Dedifferentiated amniotic fluid mesenchymal stem cell (primary cell): ENCODE data around the gene GRIK4.

Experiments used
- DNase-seq: peaks from one replicate; pipeline ENCODE4 v3.0.0-alpha.2; 2016; ENCODE audit errors: extremely low spot score

GRIK4 gene

GRCh38 chr11:120635136-120635810 lies 123.7 kb downstream of the GRIK4 start:
- no peak for DNase-seq

- DNase-seq: no peak
Measured at GRCh38 chr11:120637131-120637530, 125.6 kb downstream of the GRIK4 start.

- DNase-seq: no peak
Measured at GRCh38 chr11:120642196-120642894, 130.8 kb downstream of the GRIK4 start.

DNA sequence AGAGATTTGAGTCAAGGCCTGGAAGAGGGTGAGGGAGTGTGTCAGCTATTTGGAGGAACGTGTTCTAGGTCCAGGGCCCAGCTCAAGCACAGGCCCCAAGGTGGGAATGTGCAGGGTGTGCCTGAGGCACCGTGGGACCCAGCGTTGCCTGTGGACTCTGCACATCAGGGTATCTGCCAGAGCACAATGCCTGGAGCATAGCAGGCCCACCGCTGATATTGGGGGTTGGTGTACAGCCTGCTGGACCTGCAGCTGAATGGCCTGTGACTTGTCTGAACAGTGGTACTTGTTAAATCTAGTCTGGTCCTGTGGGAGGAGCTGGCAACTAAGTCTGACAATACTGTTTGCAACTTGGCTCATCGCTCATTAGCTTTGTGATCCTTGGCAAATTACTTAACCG lies 131.7 kb downstream of the GRIK4 start:
- no peak for DNase-seq

DNA sequence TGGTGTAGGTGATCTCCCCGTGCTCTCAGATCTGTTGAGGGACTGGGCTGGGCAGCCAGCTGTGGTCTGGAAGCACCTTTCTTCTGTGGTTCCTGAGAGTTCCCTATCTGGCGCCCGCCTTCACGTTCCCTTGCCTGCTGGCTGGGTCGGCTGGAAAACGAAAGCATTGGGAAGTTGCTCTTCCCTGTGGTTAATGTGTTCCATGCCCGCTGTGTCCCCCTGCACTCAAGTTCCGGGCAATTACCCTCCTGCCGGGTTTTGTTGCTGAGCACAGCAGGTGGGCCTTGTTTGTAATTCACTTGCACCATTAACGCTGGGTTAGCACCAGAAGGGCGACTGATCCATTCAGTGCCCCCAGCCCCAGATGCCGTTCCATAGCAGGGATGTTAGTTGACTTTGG lies 134.1 kb downstream of the GRIK4 start:
- DNase-seq: no peak

DNA sequence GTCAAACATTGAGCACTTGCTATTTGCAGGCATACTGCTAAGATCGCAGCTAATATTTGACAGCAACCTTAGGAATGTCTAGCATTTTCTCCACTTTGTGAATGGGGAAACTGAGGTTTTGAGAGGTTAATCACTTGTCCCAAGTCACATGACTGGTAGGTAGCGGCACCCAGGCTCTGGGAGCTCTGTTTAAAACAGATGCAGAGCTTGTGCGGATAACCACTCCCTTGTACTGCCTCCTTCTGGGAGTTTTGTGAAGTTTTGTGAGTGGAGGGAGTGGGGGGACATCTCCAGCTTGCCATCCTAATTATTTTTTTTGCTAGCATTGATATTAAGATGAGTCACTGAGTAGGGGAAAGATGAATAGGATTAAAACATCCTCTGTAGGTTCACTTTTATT lies 134.7 kb downstream of the GRIK4 start:
- DNase-seq: no peak

DNA sequence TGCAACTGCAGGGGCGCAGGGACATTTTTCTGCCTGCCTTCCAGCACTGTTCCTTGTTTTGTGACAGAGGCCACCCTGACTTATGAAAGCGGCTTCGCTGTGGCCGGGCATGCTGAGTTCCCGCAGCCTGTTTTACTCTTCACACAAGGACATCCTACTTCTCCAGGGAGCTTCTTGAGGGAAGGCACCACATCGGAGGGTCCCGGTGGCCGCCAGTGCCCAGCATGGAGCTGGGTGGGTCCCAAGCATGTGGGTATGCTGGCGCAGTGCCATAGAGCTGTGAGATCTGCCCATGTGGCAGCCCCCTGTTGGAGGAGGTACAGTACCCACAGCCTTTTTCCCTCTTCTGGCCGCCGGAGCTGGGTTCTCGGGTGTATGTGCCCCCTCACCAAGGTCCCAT lies 136.1 kb downstream of the GRIK4 start:
- DNase-seq: no peak

- DNase-seq: no peak
Measured at GRCh38 chr11:120648771-120649170, 137.2 kb downstream of the GRIK4 start.

DNA sequence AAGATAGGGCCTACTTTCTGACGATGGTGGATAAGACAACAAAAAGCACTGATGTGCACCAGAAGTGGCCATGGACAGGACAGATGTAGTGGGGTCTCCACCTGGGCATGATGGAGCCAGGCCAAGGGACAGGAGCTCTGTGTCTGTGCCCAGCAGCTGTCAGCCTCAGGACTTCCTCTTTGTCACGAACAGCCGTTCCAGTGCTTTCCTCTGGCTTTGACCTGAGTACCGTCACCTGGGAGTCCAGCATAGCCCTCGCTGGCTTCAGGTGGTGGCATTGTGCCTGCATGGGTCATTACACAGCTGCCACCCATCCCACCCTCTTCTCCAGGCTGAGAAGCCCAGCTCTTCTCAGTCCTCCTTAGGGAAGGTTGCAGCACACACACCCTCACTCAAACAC lies 137.8 kb downstream of the GRIK4 start:
- DNase-seq: no peak

DNA sequence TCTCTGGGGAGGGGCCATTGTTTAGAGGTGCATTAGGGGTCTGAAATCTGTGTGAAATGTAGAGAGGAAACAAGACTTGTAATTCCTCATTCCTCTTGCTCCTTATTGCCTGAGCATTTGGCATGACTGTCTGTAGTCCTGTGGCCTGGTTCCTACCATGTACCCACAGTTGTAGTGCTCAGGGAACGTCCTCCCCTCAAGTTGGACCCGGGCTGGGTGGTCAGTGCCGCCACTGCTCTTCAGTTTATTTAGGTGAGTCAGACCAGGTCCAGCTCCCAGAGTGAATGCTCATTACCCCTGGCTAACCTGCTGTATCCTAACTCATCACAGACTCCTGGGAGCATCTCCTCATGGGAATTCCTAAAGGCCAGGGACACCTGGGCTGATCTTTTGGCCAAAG lies 139.8 kb downstream of the GRIK4 start:
- no peak for DNase-seq

DNA sequence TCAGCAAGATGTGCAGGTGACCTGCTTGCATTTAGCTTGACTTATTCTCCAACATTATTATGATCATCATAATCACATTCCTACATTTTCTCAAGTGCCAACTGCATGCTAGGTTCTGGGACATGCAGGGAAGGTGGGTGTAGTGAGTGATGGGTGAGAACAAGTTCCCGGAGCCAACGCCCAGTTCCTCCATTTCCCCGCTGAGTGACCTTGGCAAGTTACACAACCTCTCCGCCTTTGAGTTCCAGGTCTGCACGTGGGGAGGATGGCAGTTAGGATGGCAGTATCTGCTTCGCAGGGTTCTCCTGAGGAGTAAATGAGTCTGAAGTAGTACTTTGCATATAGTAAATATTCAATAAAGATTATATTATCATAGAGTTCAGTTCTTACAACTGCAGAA lies 140.3 kb downstream of the GRIK4 start:
- DNase-seq: no peak

GRCh38 chr11:120652705-120653335 lies 141.3 kb downstream of the GRIK4 start:
- DNase-seq: no peak

DNA sequence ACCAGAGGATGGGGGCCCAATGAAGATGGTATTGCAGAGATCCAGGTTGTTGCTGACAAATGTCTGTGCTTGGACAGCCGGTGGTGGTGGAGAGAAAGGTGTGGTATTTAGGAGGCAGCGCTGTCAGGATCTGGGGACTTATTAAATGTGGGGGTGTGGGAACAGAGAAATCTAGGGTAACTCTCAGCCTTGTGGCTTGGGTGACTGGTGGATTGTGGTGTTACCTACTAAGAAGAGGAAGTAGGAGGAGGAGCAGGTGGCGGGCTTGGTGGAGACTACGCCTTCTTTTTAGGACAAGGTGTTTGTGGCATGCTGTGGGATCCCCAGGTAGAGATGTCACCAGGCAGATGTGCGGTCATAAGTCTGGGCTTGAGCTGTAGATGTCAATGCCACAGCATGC lies 144.0 kb downstream of the GRIK4 start:
- DNase-seq: no peak

DNA sequence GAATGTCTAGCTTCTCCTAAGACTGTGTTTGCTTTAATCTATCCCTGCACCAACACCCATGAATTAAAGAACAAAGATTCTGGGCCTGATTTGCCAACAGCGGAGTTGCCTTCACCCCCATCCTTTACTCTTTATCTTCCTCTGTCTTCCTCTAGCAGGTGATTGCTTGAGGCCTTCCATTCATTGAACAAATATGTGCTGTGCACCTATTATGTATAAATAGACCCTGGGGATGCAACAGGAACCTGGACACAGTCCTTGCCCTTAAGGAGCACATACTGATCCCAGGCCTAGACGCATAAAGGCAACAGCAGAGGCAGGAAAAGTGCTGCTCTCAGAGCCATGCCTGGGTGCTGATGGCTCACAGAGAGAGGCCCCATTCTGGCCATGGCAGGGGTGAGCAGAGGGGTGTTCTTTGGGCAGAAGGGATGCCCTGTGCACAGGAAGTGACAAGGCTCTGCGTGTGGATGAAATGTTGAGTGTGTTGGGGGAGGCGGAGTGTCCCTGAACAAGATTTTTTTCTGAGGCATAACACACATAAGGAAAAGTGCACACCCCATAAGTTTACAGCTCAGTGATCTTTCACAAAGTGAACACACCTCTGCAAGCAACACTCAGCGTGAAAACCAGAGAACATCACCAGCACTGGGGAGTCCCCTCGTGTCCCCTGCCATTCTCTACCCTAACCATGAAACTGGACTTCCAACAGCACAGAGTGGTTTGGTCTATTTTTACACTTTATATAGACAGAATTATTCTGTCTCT lies 145.9 kb downstream of the GRIK4 start:
- DNase-seq: no peak

- DNase-seq: no peak
Measured at GRCh38 chr11:120658071-120658423, 146.5 kb downstream of the GRIK4 start.

DNA sequence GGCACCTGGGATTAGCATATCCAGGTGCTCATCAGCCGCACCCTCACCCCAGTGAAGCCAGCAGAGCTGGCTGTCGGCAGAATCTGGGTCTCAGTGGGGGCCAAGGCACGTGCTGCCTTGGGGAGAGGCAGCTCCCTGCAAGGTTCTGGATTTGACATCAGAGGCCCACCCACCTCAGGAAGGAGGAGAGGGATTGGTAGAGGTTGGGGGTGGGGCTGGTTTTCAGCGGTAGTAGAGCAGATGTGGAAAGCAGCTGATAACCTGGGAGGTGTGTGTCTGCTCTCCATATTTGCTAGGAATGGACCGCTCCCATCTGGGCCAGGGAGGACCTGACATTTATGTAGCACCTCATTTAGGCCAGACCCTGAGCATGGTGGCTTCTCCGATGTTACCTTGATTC lies 147.5 kb downstream of the GRIK4 start:
- DNase-seq: no peak

GRCh38 chr11:120660024-120660565 lies 148.5 kb downstream of the GRIK4 start:
- DNase-seq: no peak

DNA sequence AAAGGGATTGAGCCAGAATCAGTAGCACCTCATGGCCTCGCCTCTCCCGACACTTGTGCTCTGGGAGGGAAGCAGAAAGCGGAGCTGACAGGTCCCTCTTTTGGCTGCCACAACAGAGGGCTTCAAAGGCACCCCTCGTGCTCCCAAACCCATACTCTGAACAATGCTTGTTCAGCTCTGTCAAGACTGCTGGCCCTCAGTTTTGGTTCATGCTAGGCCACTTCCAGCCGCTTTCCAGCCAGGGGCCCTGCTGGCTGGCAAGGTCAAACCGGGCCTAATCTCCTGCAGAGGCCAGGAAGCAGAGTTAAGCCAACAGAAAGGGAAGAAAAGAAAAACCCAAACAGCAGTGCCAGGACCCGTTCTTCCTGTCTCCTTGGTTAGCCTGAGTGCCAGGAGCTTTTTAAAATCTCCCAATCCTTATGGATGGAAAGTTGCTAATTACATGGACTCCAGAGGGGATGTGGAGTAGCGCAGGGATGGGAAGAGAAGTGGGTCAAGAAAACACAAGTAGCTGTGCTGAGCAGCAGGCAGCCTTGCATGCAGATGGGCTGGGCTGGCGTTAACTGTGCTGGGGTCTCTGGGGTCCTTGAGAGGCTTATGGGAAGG lies 150.6 kb downstream of the GRIK4 start:
- no peak for DNase-seq

- DNase-seq: no peak
Measured at GRCh38 chr11:120663142-120663541, 151.6 kb downstream of the GRIK4 start.

GRCh38 chr11:120666121-120666639 lies 154.6 kb downstream of the GRIK4 start:
- no peak for DNase-seq

- DNase-seq: no peak
Measured at GRCh38 chr11:120667281-120667680, 155.7 kb downstream of the GRIK4 start.

DNA sequence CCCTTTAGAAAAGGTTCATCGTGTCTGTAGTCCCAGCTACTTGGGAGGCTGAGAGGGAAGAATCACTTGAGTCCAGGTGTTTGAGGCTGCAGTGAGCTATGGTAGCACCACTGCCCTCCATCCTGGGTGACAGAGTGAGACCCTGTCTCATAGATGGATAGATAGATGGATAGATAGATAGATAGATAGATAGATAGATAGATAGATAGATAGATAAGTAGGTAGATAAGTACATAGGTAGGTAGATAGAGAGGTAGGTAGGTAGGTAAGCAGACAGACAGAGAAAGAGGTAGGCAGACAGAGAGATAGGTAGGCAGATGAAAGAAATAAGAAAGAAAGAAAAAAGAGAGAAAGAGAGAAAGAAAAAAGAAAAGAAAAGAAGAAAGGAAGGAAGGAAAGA lies 156.4 kb downstream of the GRIK4 start:
- no peak for DNase-seq
